Erythroblast (primary cell): ENCODE data around the gene AMPD3.

Experiments
- GATA1 ChIP-seq: IDR thresholded peaks from 2 replicates; pipeline ENCODE4 v1.6.1; 2011; ENCODE audit warnings: low read depth, mild to moderate bottlenecking, control low read depth, low read length, moderate library complexity
- POLR2A ChIP-seq: IDR thresholded peaks from 2 replicates; pipeline ENCODE4 v1.6.1; 2011; ENCODE audit warnings: mild to moderate bottlenecking, low read length

DNA sequence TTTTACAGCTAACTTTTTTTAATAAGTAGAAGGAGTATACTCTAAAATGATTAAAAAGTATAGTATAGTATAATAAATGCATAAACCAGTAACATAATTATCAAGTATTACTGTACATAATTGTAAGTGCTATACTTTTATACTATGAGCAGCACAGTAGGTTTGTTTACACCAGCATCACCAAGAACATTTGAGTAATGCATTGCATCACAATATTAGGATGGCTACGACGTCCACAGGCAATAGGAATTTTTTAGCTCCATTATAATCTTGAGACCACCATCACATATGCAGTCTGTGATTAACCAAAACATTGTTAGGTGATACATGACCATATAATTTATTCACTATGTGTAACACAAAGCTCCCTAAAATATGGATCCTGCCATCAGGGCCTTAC lies 65.5 kb downstream of the AMPD3 start:
- TF ChIP-seq POLR2A: no peak
- TF ChIP-seq GATA1: no peak
